ENCODE data around the gene SCARF2. TPM values are rescaled to one million over a fixed set of nuclear protein-coding genes. Genes with fewer than 3 reads are reported as not detected.

Gene SCARF2
- total and polyA plus RNA-seq, 2 experiments from 2014 or later, result 1.8 to 16.6 TPM

GRCh38 chr22:20464096-20464614, 26.5 kb upstream of the SCARF2 start (continued):
- no peak for TF ChIP-seq ZNF114 (CRISPR knock-in tag; IDR thresholded peaks at IDR 0.05)
- no peak for TF ChIP-seq EZH2phosphoT487 (IDR thresholded peaks at IDR 0.05; ENCODE audit: unreplicated experiment)
- no peak for TF ChIP-seq CREB1 (CRISPR knock-in tag; IDR thresholded peaks at IDR 0.05; ENCODE audit: low read depth)
- TF ChIP-seq ETS1 (IDR thresholded peaks at IDR 0.05), result no peak
- TF ChIP-seq STAT1 (IDR thresholded peaks at IDR 0.05; ENCODE audit: unreplicated experiment), result no peak

- H3K27ac Mint-ChIP-seq, result no peak overlapping the region
- H3K27ac ChIP-seq (ENCODE audit: low read depth), result no peak overlapping the region
- H3K36me3 Mint-ChIP-seq (ENCODE audit: low read depth), result peaks cover 2% of the 10 kb centered on the region; the same call in 1 of the 3 replicates
- no peaks in the 10 kb centered on the region for H3K27me3 ChIP-seq (ENCODE audit: insufficient read depth)
- H3K9me2 ChIP-seq (ENCODE audit: insufficient read depth), result no peaks in the 10 kb centered on the region
- H3K4me3 ChIP-seq, result no peak overlapping the region
- no peak for ATAC-seq
- H3K4me1 ChIP-seq (ENCODE audit: insufficient read depth), result peaks cover 3% of the 10 kb centered on the region; the same call in 1 of the 2 replicates
- no peak for DNase-seq (ENCODE audit: low spot score)
- no peak overlapping the region for H3K4me3 Mint-ChIP-seq
- H3K4me2 ChIP-seq, result no peak overlapping the region; the same call in 1 of the 2 replicates
- H3K27me3 Mint-ChIP-seq (ENCODE audit: insufficient read depth, low read depth, poor library complexity), result peaks cover 10% of the 10 kb centered on the region
- peaks cover 21% of the 10 kb centered on the region for H3K4me1 Mint-ChIP-seq
- no peaks in the 10 kb centered on the region for H4K20me1 ChIP-seq (replicated peaks; ENCODE audit: insufficient read depth)
- no peak overlapping the region for H2AFZ ChIP-seq
- H3K9me3 Mint-ChIP-seq, result no peaks in the 10 kb centered on the region; the same call in 2 of the 3 replicates
- H3K36me3 ChIP-seq (ENCODE audit: insufficient read depth), result no peaks in the 10 kb centered on the region
- no peaks in the 10 kb centered on the region for H3F3A ChIP-seq (replicated peaks; ENCODE audit: low read depth)
- H3K79me2 ChIP-seq (replicated peaks; ENCODE audit: insufficient read depth), result no peaks in the 10 kb centered on the region
- TF ChIP-seq EZH2phosphoT487 (IDR thresholded peaks at IDR 0.05; ENCODE audit: unreplicated experiment) (no peak), CREB1 (CRISPR knock-in tag; IDR thresholded peaks at IDR 0.05; ENCODE audit: low read depth) (no peak), POLR2AphosphoS5 (IDR thresholded peaks at IDR 0.05; ENCODE audit: low read depth) (no peak), ZNF114 (CRISPR knock-in tag; IDR thresholded peaks at IDR 0.05) (no peak), CTCF (conservative IDR thresholded peaks at IDR 0.05; ENCODE audit: low read depth in 2 of 2) (no peak), STAT1 (IDR thresholded peaks at IDR 0.05; ENCODE audit: unreplicated experiment) (no peak), REST (IDR thresholded peaks at IDR 0.05; ENCODE audit: unreplicated experiment) (no peak), JUNB (IDR thresholded peaks at IDR 0.05; ENCODE audit: unreplicated experiment) (no peak), ETS1 (IDR thresholded peaks at IDR 0.05) (no peak)
These were observed 25.9 kb upstream of the SCARF2 start for GRCh38 chr22:20463324-20464095.

All from GM23338 (cell line).